Parathyroid adenoma (tissue), 2 donors: ENCODE measurements around the gene GAMT.

Experiments used
- H2AFZ ChIP-seq: fragments of 300-600 bp; sonication (generic); one replicate; pipeline ENCODE4 v1.7.0; 2017; ENCODE audit warnings: antibody characterized with exemption, mild to moderate bottlenecking
- H3K27ac ChIP-seq: fragments of 300-600 bp; sonication (generic); one replicate; pipeline ENCODE4 v1.7.0; 2017
- H3K27me3 ChIP-seq: fragments of 300-600 bp; sonication (generic); one replicate; pipeline ENCODE4 v1.7.0; 2017; ENCODE audit warnings: low read length; ENCODE audit not compliant: control insufficient read depth, insufficient read depth
- H3K36me3 ChIP-seq: fragments of 300-600 bp; sonication (generic); one replicate; pipeline ENCODE4 v1.7.0; 2017; ENCODE audit warnings: low read length; ENCODE audit not compliant: control insufficient read depth, insufficient read depth
- H3K4me1 ChIP-seq: fragments of 300-600 bp; sonication (generic); one replicate; pipeline ENCODE4 v1.7.0; 2017; ENCODE audit warnings: control low read depth
- H3K4me2 ChIP-seq: fragments of 300-600 bp; sonication (generic); one replicate; pipeline ENCODE4 v1.7.0; 2017; ENCODE audit warnings: low read length
- H3K4me3 ChIP-seq: fragments of 300-600 bp; sonication (generic); one replicate; pipeline ENCODE4 v1.7.0; 2017; ENCODE audit warnings: low read depth, low read length
- H3K79me2 ChIP-seq: fragments of 300-600 bp; sonication (generic); one replicate; pipeline ENCODE4 v1.7.0; 2017; ENCODE audit warnings: control low read depth
- H3K9ac ChIP-seq: fragments of 300-600 bp; sonication (generic); one replicate; pipeline ENCODE4 v1.7.0; 2017; ENCODE audit warnings: mild to moderate bottlenecking
- H3K9me3 ChIP-seq: fragments of 300-600 bp; sonication (generic); one replicate; pipeline ENCODE4 v1.7.0; 2017; ENCODE audit warnings: low read length; ENCODE audit not compliant: control insufficient read depth
- TF ChIP-seq, protein P1 (sequence below): fragments of 300-600 bp; sonication (generic); IDR thresholded peaks from one replicate; pipeline ENCODE4 v1.7.0; 2017; ENCODE audit warnings: antibody characterized with exemption, mild to moderate bottlenecking
- donor health status: primary hyperparathyroidism.

GAMT gene

DNA sequence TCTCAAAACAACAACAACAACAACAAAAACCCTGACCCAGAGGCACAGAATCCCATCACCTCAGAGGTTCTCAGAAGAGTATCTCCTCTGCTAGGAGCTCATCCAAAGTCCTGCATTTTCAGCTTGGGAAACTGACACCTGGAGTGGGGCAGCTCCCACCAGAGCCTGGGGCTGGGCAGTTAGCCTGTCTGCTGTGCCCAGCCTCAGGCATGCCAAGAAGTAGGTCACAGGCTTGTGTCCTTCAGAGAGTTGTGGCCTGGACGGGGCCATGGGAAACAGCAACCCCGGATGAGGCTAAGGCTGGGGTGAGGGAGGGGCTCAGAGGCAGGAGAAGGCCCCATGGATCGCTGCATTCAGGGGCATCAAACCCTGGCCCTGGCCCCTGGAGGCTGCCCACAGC, 15.5 kb downstream of the GAMT start:
- no peak overlapping the region for H3K9ac ChIP-seq
- no peaks in the 10 kb centered on the region for H3K36me3 ChIP-seq
- H2AFZ ChIP-seq = no peak overlapping the region
- H3K79me2 ChIP-seq = peaks cover 22% of the 10 kb centered on the region
- H3K27me3 ChIP-seq = no peaks in the 10 kb centered on the region
- H3K4me3 ChIP-seq = no peak overlapping the region
- H3K9me3 ChIP-seq = no peaks in the 10 kb centered on the region
- H3K4me2 ChIP-seq = no peak overlapping the region
- TF ChIP-seq, protein P1, sequence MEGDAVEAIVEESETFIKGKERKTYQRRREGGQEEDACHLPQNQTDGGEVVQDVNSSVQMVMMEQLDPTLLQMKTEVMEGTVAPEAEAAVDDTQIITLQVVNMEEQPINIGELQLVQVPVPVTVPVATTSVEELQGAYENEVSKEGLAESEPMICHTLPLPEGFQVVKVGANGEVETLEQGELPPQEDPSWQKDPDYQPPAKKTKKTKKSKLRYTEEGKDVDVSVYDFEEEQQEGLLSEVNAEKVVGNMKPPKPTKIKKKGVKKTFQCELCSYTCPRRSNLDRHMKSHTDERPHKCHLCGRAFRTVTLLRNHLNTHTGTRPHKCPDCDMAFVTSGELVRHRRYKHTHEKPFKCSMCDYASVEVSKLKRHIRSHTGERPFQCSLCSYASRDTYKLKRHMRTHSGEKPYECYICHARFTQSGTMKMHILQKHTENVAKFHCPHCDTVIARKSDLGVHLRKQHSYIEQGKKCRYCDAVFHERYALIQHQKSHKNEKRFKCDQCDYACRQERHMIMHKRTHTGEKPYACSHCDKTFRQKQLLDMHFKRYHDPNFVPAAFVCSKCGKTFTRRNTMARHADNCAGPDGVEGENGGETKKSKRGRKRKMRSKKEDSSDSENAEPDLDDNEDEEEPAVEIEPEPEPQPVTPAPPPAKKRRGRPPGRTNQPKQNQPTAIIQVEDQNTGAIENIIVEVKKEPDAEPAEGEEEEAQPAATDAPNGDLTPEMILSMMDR = no peak
- peaks cover 4% of the 10 kb centered on the region for H3K4me1 ChIP-seq
- no peak overlapping the region for H3K27ac ChIP-seq

DNA sequence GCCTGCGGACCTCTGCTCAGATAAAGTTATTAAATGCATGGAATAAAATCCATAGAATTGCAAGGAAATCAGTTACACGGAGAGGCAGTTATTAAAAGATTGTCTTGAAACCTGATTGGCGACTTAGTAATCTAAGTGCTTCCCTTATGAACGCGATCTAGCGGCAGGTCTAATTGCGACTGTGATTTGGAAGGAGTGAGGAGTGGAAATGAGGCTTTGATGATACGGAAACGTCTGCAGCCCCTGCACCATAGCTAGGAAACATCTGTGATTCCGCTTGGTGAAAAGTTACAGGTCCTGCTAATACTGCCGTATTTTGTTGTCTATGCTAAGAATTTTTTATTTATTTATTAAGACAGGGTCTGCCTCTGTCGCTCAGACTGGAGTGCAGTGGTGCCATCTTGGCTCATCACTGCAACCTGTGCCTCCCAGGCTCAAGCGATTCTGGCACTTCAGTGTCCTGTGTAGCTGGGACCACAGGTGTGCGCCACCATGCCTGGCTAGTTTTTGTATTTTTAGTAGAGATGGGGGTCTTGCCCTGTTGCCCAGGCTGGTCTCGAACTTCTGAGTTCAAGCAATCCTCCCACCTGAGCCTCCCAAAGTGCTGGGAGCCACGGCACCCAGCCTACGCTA, 16.7 kb downstream of the GAMT start:
- Histone ChIP-seq H3K79me2 (peaks cover 22% of the 10 kb centered on the region), H3K4me2 (peak overlapping the region; percentile 71), H3K36me3 (no peaks in the 10 kb centered on the region), H2AFZ (peak overlapping the region; percentile 87), H3K27me3 (no peaks in the 10 kb centered on the region), H3K27ac (peak overlapping the region; percentile 83), H3K4me1 (peaks cover 4% of the 10 kb centered on the region), H3K9me3 (no peaks in the 10 kb centered on the region), H3K9ac (peak overlapping the region; percentile 75), H3K4me3 (peak overlapping the region; percentile 83)
- TF ChIP-seq, protein P1 = no peak

DNA sequence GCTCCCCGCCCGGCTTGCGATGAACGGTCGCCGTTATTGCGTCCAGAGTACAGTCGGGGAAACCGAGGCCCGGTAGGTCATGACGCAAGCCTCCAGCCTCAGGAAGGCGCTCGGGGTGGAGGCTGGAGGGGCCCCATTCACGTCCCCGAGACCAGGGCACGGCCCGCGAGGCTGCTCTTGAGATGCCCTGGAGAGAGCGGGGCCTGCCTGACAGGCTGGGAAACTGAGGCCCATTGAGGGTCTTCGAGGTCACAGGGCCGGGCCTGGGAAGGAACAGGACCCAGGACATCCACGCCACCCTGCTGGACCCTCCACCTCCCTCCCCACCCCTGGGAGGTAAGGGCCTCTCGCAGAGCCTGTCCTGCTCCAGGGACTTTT, 17.3 kb downstream of the GAMT start:
- H3K79me2 ChIP-seq = peaks cover 22% of the 10 kb centered on the region
- peaks cover 4% of the 10 kb centered on the region for H3K4me1 ChIP-seq
- no peaks in the 10 kb centered on the region for H3K27me3 ChIP-seq
- no peaks in the 10 kb centered on the region for H3K36me3 ChIP-seq
- peak overlapping the region; percentile 83 for H3K4me3 ChIP-seq
- peak overlapping the region; percentile 71 for H3K4me2 ChIP-seq
- TF ChIP-seq, protein P1 = no peak
- H3K9me3 ChIP-seq = no peaks in the 10 kb centered on the region
- H3K27ac ChIP-seq = peak overlapping the region; percentile 83
- peak overlapping the region; percentile 75 for H3K9ac ChIP-seq
- peak overlapping the region; percentile 87 for H2AFZ ChIP-seq

- Histone ChIP-seq H3K27me3 (no peaks in the 10 kb centered on the region), H2AFZ (peak within 1 kb of the TSS; percentile 87), H3K79me2 (peaks cover 22% of the 10 kb centered on the region), H3K4me1 (peaks cover 4% of the 10 kb centered on the region), H3K36me3 (no peaks in the 10 kb centered on the region), H3K27ac (peak within 1 kb of the TSS; percentile 83), H3K4me3 (peak within 1 kb of the TSS; percentile 83), H3K9ac (peak within 1 kb of the TSS; percentile 75), H3K9me3 (no peaks in the 10 kb centered on the region), H3K4me2 (peak within 1 kb of the TSS; percentile 71)
- TF ChIP-seq, protein P1 = no peak
Measured at GRCh38 chr19:1383312-1384084, 17.8 kb downstream of the GAMT start, which contains the start of gene NDUFS7. Gene NDUFS7 (plus strand): TSS chr19:1383907. CDS start chr19:1383927, 20 bp downstream.
